Stimulated activated CD4-positive, alpha-beta T cell treated with anti-CD3 and anti-CD28 coated beads, Interleukin-12 subunit alpha, Interleukin-12 subunit beta, amount 100 ng/mL, for 48 hours (primary cell): Measurements from ENCODE around the gene ARID5A.

Source experiments
- DNase-seq, 3 donors: peaks; one replicate each; pipeline ENCODE4 v3.0.0-alpha.2; 2020; ENCODE audit warnings: low read depth in 2 of 3, low spot score in 1 of 3

ARID5A gene

GRCh38 chr2:96506907-96507240, 29.7 kb upstream of the ARID5A start:
- no peak for DNase-seq

GRCh38 chr2:96507957-96508520, 28.5 kb upstream of the ARID5A start:
- peak; percentile 67 to 88 (median 79) for DNase-seq

GRCh38 chr2:96508521-96509113, 27.9 kb upstream of the ARID5A start:
- DNase-seq, result no peak

- peak; percentile 59 to 79 (median 74) for DNase-seq
Observed at GRCh38 chr2:96509114-96509846, 27.3 kb upstream of the ARID5A start.

- DNase-seq, result no peak
Observed at GRCh38 chr2:96509847-96510230, 26.7 kb upstream of the ARID5A start.

GRCh38 chr2:96510931-96511595, 25.5 kb upstream of the ARID5A start:
- no peak for DNase-seq

GRCh38 chr2:96511851-96512250, 24.7 kb upstream of the ARID5A start:
- DNase-seq, result no peak

- no peak for DNase-seq
Observed at GRCh38 chr2:96512341-96512740, 24.2 kb upstream of the ARID5A start.

GRCh38 chr2:96514521-96514920, 22.0 kb upstream of the ARID5A start:
- DNase-seq, result no peak

GRCh38 chr2:96517079-96517478, 19.5 kb upstream of the ARID5A start:
- DNase-seq, result no peak

- DNase-seq, result no peak
Observed at GRCh38 chr2:96520231-96520630, 16.3 kb upstream of the ARID5A start.

- DNase-seq, result no peak
Observed at GRCh38 chr2:96520697-96521096, 15.9 kb upstream of the ARID5A start.

- no peak for DNase-seq
Observed at GRCh38 chr2:96521219-96521618, 15.3 kb upstream of the ARID5A start.

- no peak for DNase-seq
Observed at GRCh38 chr2:96522304-96523203, 14.0 kb upstream of the ARID5A start.

GRCh38 chr2:96523659-96524481, 12.7 kb upstream of the ARID5A start:
- DNase-seq, result no peak

GRCh38 chr2:96524482-96525210, 11.9 kb upstream of the ARID5A start:
- no peak for DNase-seq

GRCh38 chr2:96525211-96525507, 11.4 kb upstream of the ARID5A start:
- DNase-seq, result no peak

- DNase-seq, result no peak
Observed at GRCh38 chr2:96526101-96526591, 10.4 kb upstream of the ARID5A start.

- DNase-seq, result no peak
Observed at GRCh38 chr2:96526615-96527285, 9.8 kb upstream of the ARID5A start.
